Testis (tissue), 3 donors: ENCODE data around the gene ZBTB46. TPM values are rescaled to one million over a fixed set of nuclear protein-coding genes. Genes with fewer than 3 reads are reported as not detected.

Source experiments
- DNase-seq: peaks from one replicate; pipeline ENCODE4 v3.0.0-alpha.2; 2019
- H3K27ac ChIP-seq, 2 donors: fragments of 200-600 bp; sonication (generic); one replicate each; pipeline ENCODE4 v1.5.1; 2019
- H3K27me3 ChIP-seq: fragments of 200-600 bp; sonication (generic); one replicate; pipeline ENCODE4 v1.5.1; 2019
- H3K36me3 ChIP-seq: fragments of 200-600 bp; sonication (generic); one replicate; pipeline ENCODE4 v1.5.1; 2017; ENCODE audit warnings: low read depth; ENCODE audit errors: missing control alignments
- H3K4me1 ChIP-seq: fragments of 200-600 bp; sonication (generic); one replicate; pipeline ENCODE4 v1.5.1; 2019
- H3K4me3 ChIP-seq, 2 donors: fragments of 200-600 bp; sonication (generic); one replicate each; pipeline ENCODE4 v1.5.1; 2017 to 2019
- H3K9me3 ChIP-seq: fragments of 200-600 bp; sonication (generic); one replicate; pipeline ENCODE4 v1.5.1; 2017
- POLR2A ChIP-seq: fragments of 450-650 bp; IDR thresholded peaks from one replicate; pipeline ENCODE4 v1.6.1; 2017; ENCODE audit warnings: antibody characterized with exemption, mild to moderate bottlenecking, moderate library complexity
- WGBS, 2 donors: methylation state at CpG; one replicate each; pipeline ENCODE4 v1.1.5; 2018; 5-methylcytosine and 5-hydroxymethylcytosine counted together
- intact Hi-C: fragments of 100-400 bp; cut with DNase I; formaldehyde crosslinking; loops from one replicate; pipeline ENCODE4 v1.15.1; 2023; ENCODE audit warnings: low total_unique reads
- polyA plus RNA-seq: library from polyadenylated mRNA; stranded (reverse); fragments of 350-450 nt; fragmentation: Illumina TruSeq; extraction: RNeasy Lipid Tissue Mini Kit (QIAGEN cat#74804); gene quantifications from one replicate; pipeline ENCODE4 v1.2.3, GENCODE V29; 2014; ENCODE audit warnings: low read depth, low replicate concordance; ENCODE audit not compliant: insufficient read depth
- total RNA-seq, 2 donors: library from RNA; depleted of rRNA; stranded (reverse); fragments of >200 nt; gene quantifications; one replicate each; pipeline ENCODE4 v1.2.3, GENCODE V29; 2016
- TF ChIP-seq, protein P1 (sequence below), 3 experiments: fragments of 450-650 bp in 2 of 3; fragments of 200-600 bp in 1 of 3; sonication (generic) in 1 of 3; IDR thresholded peaks; one replicate each; pipeline ENCODE4 v1.5.1; 2016 to 2019; ENCODE audit warnings: antibody characterized with exemption in 3 of 3, mild to moderate bottlenecking in 2 of 3, moderate library complexity in 1 of 3

ZBTB46 gene
- total and polyA plus RNA-seq, 3 donors from 2014 or later: 5.2 to 15.4 (median 12.5) TPM

DNA sequence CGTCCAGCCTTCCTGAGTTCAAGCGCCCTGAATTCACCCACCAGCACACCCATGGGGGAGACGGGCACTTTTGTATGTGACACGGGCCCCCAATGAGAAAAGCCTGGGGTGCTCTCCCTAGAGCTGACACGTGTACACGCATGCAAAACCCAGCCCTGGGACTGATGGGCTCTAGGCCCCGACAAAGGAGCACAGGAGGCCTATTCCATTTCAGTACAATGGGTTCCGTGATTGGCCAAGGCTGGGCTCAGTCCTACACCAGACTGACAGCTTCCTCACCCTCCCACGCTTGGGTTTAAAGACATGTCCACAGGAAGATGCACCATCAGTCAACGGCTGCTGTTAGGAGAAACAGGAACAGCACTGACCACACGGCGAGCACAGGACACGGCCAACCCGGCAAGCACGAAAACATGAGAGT lies 8.8 kb downstream of the ZBTB46 start:
- Histone ChIP-seq H3K4me1 (peaks cover 10% of the 10 kb centered on the region), H3K27me3 (no peaks in the 10 kb centered on the region), H3K4me3 (no peak overlapping the region), H3K36me3 (no peaks in the 10 kb centered on the region), H3K27ac (no peak overlapping the region), H3K9me3 (no peaks in the 10 kb centered on the region)
- DNase-seq: no peak
- intact Hi-C loops: no loop called here
- 64 to 68% methylated on average over 15 of the region's 15 CpGs for WGBS, 2 donors
- no peak for TF ChIP-seq POLR2A
- TF ChIP-seq, protein P1, sequence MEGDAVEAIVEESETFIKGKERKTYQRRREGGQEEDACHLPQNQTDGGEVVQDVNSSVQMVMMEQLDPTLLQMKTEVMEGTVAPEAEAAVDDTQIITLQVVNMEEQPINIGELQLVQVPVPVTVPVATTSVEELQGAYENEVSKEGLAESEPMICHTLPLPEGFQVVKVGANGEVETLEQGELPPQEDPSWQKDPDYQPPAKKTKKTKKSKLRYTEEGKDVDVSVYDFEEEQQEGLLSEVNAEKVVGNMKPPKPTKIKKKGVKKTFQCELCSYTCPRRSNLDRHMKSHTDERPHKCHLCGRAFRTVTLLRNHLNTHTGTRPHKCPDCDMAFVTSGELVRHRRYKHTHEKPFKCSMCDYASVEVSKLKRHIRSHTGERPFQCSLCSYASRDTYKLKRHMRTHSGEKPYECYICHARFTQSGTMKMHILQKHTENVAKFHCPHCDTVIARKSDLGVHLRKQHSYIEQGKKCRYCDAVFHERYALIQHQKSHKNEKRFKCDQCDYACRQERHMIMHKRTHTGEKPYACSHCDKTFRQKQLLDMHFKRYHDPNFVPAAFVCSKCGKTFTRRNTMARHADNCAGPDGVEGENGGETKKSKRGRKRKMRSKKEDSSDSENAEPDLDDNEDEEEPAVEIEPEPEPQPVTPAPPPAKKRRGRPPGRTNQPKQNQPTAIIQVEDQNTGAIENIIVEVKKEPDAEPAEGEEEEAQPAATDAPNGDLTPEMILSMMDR (IDR thresholded peaks at IDR 0.05): no peak

DNA sequence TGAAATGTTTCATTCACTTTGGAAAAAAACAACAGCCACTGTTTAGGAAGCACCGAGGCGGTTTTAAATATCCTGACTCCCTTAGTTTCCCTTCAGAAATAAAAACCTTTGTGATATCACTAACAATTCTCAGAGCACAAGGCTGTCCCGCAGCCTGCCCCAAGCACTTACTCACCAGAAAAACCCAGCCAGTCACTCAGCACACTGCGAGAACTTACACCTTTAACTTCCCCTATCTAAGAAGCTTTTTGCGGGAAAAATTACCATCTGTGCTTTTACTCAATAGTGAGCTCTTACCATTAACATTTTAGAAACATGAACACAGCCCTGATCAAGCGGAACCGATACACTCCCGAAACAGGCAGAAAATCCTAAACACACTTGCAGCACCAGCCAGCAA lies 9.3 kb downstream of the ZBTB46 start:
- 66 to 70% methylated on average over 8 of the region's 8 CpGs for WGBS, 2 donors
- Histone ChIP-seq H3K9me3 (no peaks in the 10 kb centered on the region), H3K36me3 (no peaks in the 10 kb centered on the region), H3K4me3 (no peak overlapping the region), H3K27me3 (no peaks in the 10 kb centered on the region), H3K27ac (no peak overlapping the region), H3K4me1 (peaks cover 10% of the 10 kb centered on the region)
- no peak for DNase-seq
- intact Hi-C loops: no loop called here
- no peak for TF ChIP-seq POLR2A
- TF ChIP-seq, protein P1 (IDR thresholded peaks at IDR 0.05): no peak

DNA sequence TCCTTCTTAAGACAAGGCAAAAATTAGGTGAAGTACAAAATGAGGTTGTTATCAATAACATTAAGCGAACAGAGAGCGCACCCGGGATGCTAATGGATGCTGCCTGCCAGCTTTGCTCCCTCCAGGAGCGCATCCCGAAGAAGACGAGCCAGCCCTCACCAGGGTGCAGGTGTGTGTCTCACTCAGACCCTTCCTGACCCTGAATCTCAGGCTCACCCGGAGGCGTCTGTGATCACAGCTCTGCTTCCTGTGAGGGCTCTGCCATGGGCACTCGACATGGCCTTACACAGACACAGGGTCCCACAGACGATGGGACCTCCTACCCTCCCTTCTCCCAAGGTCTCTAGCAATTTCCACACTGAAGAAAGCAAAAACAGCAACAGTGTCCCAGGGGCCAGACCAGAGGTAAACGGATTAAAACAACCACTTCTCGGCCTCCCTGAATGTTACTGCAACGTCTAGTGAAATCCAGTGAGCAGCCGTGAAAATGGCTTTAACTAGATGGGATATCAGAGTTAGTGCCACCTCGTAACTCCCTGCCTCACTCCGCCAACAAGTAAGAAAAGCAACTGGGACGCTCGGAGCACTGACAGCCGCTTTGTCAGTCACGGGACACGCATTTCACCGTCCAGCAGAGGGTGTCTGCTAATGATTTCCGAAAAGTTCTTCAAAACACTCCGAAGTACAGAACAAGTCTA lies 11.7 kb downstream of the ZBTB46 start:
- no peak for TF ChIP-seq POLR2A
- TF ChIP-seq, protein P1 (IDR thresholded peaks at IDR 0.05): peak in 1 of 3 experiments; percentile 8
- H3K36me3 ChIP-seq: no peaks in the 10 kb centered on the region
- H3K4me1 ChIP-seq: peaks cover 6% of the 10 kb centered on the region
- intact Hi-C loops: no loop called here
- 43 to 46% methylated on average over 18 to 24 of the region's 24 CpGs for WGBS, 2 donors
- no peaks in the 10 kb centered on the region for H3K9me3 ChIP-seq
- no peaks in the 10 kb centered on the region for H3K27me3 ChIP-seq
- H3K27ac ChIP-seq: peak overlapping the region; percentile 18 to 23
- H3K4me3 ChIP-seq: no peak overlapping the region
- DNase-seq: peak; percentile 55

DNA sequence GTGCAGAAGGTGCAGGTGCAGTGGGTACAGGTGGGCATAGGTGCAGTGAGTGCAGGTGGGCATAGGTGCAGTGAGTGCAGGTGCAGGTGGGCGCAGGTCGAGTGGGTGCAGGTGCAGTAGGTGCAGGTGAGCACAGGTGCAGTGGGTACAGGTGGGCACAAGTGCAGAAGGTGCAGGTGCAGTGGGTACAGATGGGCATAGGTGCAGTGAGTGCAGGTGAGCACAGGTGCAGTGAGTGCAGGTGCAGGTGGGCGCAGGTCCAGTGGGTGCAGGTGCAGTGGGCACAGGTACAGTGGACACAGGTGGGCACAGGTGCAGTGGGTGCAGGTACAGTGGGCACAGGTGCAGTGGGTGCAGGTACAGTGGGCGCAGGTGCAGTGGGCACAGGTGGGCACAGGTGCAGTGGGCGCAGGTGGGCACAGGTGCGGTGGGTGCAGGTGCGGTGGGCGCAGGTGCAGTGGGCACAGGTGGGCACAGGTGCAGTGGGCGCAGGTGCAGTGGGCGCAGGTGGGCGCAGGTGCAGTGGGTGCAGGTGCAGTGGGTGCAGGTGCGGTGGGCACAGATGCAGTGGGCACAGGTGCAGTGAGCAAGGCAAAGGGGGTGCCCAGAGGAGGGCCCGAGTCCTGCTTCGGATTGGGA lies 15.3 kb downstream of the ZBTB46 start:
- Histone ChIP-seq H3K36me3 (no peaks in the 10 kb centered on the region), H3K27ac (no peak overlapping the region), H3K27me3 (no peaks in the 10 kb centered on the region), H3K9me3 (no peaks in the 10 kb centered on the region), H3K4me3 (no peak overlapping the region), H3K4me1 (peaks cover 8% of the 10 kb centered on the region)
- WGBS, 2 donors: 71 to 86% methylated on average over 7 to 14 of the region's 14 CpGs
- TF ChIP-seq, protein P1 (IDR thresholded peaks at IDR 0.05): no peak
- no peak for TF ChIP-seq POLR2A
- no peak for DNase-seq
- intact Hi-C loops: no loop called here
